Fibroblast of lung (primary cell): Measurements from ENCODE around the gene CLIC1. TPM values are rescaled to one million over a fixed set of nuclear protein-coding genes. Genes with fewer than 3 reads are reported as not detected.
A peak's percentile ranks its signal among the peaks of the same experiment; 100 is the strongest.

Experiments used
- DNase-seq, 2 donors: peaks; one replicate each; pipeline versions ENCODE4 v3.0.0 to v3.0.0-alpha.2; 2010; ENCODE audit warnings: low read depth in 2 of 2
- H2AFZ ChIP-seq: 2 replicates; pipeline ENCODE4 v1.5.1; 2012; ENCODE audit warnings: low read length, control low read depth, inconsistent platforms
- H3K27ac ChIP-seq: 2 replicates; pipeline ENCODE4 v1.5.1; 2011; ENCODE audit warnings: low read length, control low read depth; ENCODE audit not compliant: insufficient read depth
- H3K27me3 ChIP-seq: 2 replicates; pipeline ENCODE4 v1.5.1; 2011; ENCODE audit warnings: mild to moderate bottlenecking, low read length; ENCODE audit not compliant: control insufficient read depth, insufficient read depth
- H3K36me3 ChIP-seq: 2 replicates; pipeline ENCODE4 v1.5.1; 2011; ENCODE audit warnings: low read length; ENCODE audit not compliant: control insufficient read depth, insufficient read depth
- H3K4me1 ChIP-seq: 2 replicates; pipeline ENCODE4 v1.5.1; 2011; ENCODE audit warnings: low read length; ENCODE audit not compliant: control insufficient read depth, insufficient read depth; ENCODE audit errors: extremely low read depth
- H3K4me2 ChIP-seq: 2 replicates; pipeline ENCODE4 v1.5.1; 2011; ENCODE audit warnings: low read length, control low read depth; ENCODE audit not compliant: insufficient read depth; ENCODE audit errors: extremely low read depth
- H3K4me3 ChIP-seq, 4 experiments: fragments of 200-600 bp in 1 of 4; sonication (generic) in 1 of 4; replicated peaks in 1 of 4; 2 replicates each; pipeline ENCODE4 v1.5.1; 2011 to 2016; ENCODE audit warnings: low read length in 4 of 4, low read depth in 3 of 4, mild to moderate bottlenecking in 3 of 4, control low read depth in 2 of 4, inconsistent platforms in 1 of 4, mixed read lengths in 1 of 4; ENCODE audit not compliant: insufficient read depth in 1 of 4; ENCODE audit errors: control extremely low read depth in 1 of 4
- H3K79me2 ChIP-seq: 2 replicates; pipeline ENCODE4 v1.5.1; 2012; ENCODE audit warnings: mild to moderate bottlenecking, low read length, inconsistent platforms; ENCODE audit not compliant: control insufficient read depth, insufficient read depth
- H3K9ac ChIP-seq: 2 replicates; pipeline ENCODE4 v1.5.1; 2011; ENCODE audit warnings: mild to moderate bottlenecking, low read length, control low read depth; ENCODE audit not compliant: insufficient read depth
- H3K9me3 ChIP-seq: 2 replicates; pipeline ENCODE4 v1.5.1; 2012; ENCODE audit warnings: low read depth, low read length; ENCODE audit not compliant: control insufficient read depth, insufficient read depth
- H4K20me1 ChIP-seq: 2 replicates; pipeline ENCODE4 v1.5.1; 2011; ENCODE audit warnings: low read length; ENCODE audit not compliant: control insufficient read depth, insufficient read depth; ENCODE audit errors: extremely low read depth
- EZH2 ChIP-seq: IDR thresholded peaks from 2 replicates; pipeline ENCODE4 v1.5.1; 2012; ENCODE audit warnings: low read length, control low read depth, mild to moderate bottlenecking; ENCODE audit errors: missing control alignments
- polyA plus RNA-seq, 2 donors: library from polyadenylated mRNA; depleted of rRNA in 1 of 2; stranded (reverse) in 1 of 2; unstranded in 1 of 2; fragments of >200 nt; gene quantifications; 2 replicates each; pipeline ENCODE4 v1.2.1, GENCODE V29; 2011 to 2012; ENCODE audit warnings: missing spikeins in 1 of 2
- total RNA-seq: library from RNA; depleted of rRNA; stranded (reverse); fragments of >200 nt; gene quantifications from 2 replicates; pipeline ENCODE4 v1.2.1, GENCODE V29; 2014
- TF ChIP-seq, protein P1 (sequence below), 2 donors: IDR thresholded peaks in 1 of 2; conservative IDR thresholded peaks in 1 of 2; 1 replicate in 1 of 2; 2 replicates in 1 of 2; pipeline ENCODE4 v1.5.1; 2011 to 2012; ENCODE audit warnings: low read length in 2 of 2, control low read depth in 1 of 2, inconsistent platforms in 1 of 2, low read depth in 1 of 2, mild to moderate bottlenecking in 1 of 2

Gene CLIC1
- total and polyA plus RNA-seq, 2 donors (not counting 1 experiment from before 2014, with no cell fraction given): 615 to 639 TPM

DNA sequence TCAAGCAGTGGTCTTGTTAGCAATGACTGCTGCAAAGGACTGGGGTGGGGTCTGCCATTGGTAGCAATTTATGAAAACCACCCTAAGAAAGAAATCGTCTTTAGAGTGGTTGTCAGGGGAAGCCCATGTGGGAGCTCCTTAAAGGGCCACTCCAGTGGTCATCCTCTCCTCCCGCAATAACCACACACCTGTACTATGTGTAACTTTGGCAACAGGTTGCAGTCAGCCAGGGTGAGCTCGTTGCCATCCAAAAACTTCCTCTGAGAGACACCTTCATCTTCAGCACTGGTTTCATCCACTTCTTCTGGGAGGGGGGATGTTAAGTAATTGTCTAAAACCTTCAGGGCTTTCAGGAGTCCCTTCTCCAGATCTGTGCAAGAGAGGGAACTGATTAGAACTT lies 4.3 kb downstream of the CLIC1 start:
- Histone ChIP-seq H3K9me3 (no peaks in the 10 kb centered on the region), H2AFZ (no peak overlapping the region), H3K79me2 (peaks cover 51% of the 10 kb centered on the region), H3K36me3 (peaks cover 30% of the 10 kb centered on the region), H3K27me3 (no peaks in the 10 kb centered on the region), H3K27ac (no peak overlapping the region), H3K4me3 (no peak overlapping the region), H3K4me2 (no peak overlapping the region), H3K9ac (no peak overlapping the region), H4K20me1 (no peaks in the 10 kb centered on the region), H3K4me1 (peaks cover 23% of the 10 kb centered on the region)
- no peak for DNase-seq
- TF ChIP-seq, protein P1, sequence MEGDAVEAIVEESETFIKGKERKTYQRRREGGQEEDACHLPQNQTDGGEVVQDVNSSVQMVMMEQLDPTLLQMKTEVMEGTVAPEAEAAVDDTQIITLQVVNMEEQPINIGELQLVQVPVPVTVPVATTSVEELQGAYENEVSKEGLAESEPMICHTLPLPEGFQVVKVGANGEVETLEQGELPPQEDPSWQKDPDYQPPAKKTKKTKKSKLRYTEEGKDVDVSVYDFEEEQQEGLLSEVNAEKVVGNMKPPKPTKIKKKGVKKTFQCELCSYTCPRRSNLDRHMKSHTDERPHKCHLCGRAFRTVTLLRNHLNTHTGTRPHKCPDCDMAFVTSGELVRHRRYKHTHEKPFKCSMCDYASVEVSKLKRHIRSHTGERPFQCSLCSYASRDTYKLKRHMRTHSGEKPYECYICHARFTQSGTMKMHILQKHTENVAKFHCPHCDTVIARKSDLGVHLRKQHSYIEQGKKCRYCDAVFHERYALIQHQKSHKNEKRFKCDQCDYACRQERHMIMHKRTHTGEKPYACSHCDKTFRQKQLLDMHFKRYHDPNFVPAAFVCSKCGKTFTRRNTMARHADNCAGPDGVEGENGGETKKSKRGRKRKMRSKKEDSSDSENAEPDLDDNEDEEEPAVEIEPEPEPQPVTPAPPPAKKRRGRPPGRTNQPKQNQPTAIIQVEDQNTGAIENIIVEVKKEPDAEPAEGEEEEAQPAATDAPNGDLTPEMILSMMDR (conservative IDR thresholded peaks at IDR 0.05 in 1 of 2, IDR thresholded peaks at IDR 0.05 in 1 of 2; ENCODE audit: low read depth in 1 of 2, low read length in 2 of 2): no peak
- TF ChIP-seq EZH2: no peak

GRCh38 chr6:31730631-31731086 lies 5.7 kb downstream of the CLIC1 start:
- H3K4me2 ChIP-seq: peak overlapping the region; percentile 99

GRCh38 chr6:31729979-31730630 lies 6.2 kb downstream of the CLIC1 start:
- TF ChIP-seq, protein P1 (conservative IDR thresholded peaks at IDR 0.05 in 1 of 2, IDR thresholded peaks at IDR 0.05 in 1 of 2; ENCODE audit: low read depth in 1 of 2, low read length in 2 of 2): no peak
- no peak for TF ChIP-seq EZH2
- Histone ChIP-seq H3K4me3 (peak overlapping the region; percentile 68 to 96 (median 82)), H4K20me1 (no peaks in the 10 kb centered on the region), H2AFZ (no peak overlapping the region), H3K79me2 (peaks cover 32% of the 10 kb centered on the region), H3K27ac (peak overlapping the region; percentile 76), H3K36me3 (peaks cover 34% of the 10 kb centered on the region), H3K4me1 (peaks cover 19% of the 10 kb centered on the region), H3K27me3 (no peaks in the 10 kb centered on the region), H3K9ac (peak overlapping the region; percentile 61), H3K9me3 (no peaks in the 10 kb centered on the region), H3K4me2 (peak overlapping the region; percentile 99)
- DNase-seq: peak; percentile 89 to 91

More at GRCh38 chr6:31730631-31731086, 5.7 kb downstream of the CLIC1 start:
- peaks cover 34% of the 10 kb centered on the region for H3K36me3 ChIP-seq
- H2AFZ ChIP-seq: no peak overlapping the region
- H3K9me3 ChIP-seq: no peaks in the 10 kb centered on the region
- TF ChIP-seq, protein P1 (conservative IDR thresholded peaks at IDR 0.05 in 1 of 2, IDR thresholded peaks at IDR 0.05 in 1 of 2; ENCODE audit: low read depth in 1 of 2, low read length in 2 of 2): no peak
- TF ChIP-seq EZH2: no peak
- H3K27ac ChIP-seq: peak overlapping the region; percentile 76
- no peak overlapping the region for H3K9ac ChIP-seq
- H3K27me3 ChIP-seq: no peaks in the 10 kb centered on the region
- peaks cover 19% of the 10 kb centered on the region for H3K4me1 ChIP-seq
- peaks cover 38% of the 10 kb centered on the region for H3K79me2 ChIP-seq
- peak overlapping the region in 3 of 4 experiments; percentile 19 to 96 (median 68) for H3K4me3 ChIP-seq
- no peak for DNase-seq
- H4K20me1 ChIP-seq: no peaks in the 10 kb centered on the region
